HepG2 (cell line): ENCODE measurements around the gene RNF213. TPM values are rescaled to one million over a fixed set of nuclear protein-coding genes. Genes with fewer than 3 reads are reported as not detected.

Source experiments
- ATAC-seq: fragments of 200-7000 bp; cut with Tn5 transposase; 3 replicates; pipeline ENCODE4 v1.9.1; 2020; ENCODE audit warnings: mild to moderate bottlenecking, moderate library complexity
- BruUV-seq: library from RNA; stranded (reverse); fragments of 400-500 nt; replicated peaks from 2 replicates; lab custom pipeline; 2021; lab: Mats Ljungman, UMichigan
- CTCF ChIA-PET: fragments of 300-600 bp; formaldehyde crosslinking; extraction: SDS; loops from one replicate; lab custom pipeline; 2021; ENCODE audit warnings: low total read pairs, inconsistent platforms, low intra/inter-chr PET ratio; lab: Yijun Ruan, JAX
- POLR2A ChIA-PET: fragments of 350-600 bp; sonication (Branson Sonifier 250); formaldehyde crosslinking; loops from one replicate; lab custom pipeline; 2020; ENCODE audit warnings: antibody characterized with exemption, inconsistent platforms; lab: Yijun Ruan, JAX
- DNase-seq: peaks from one replicate; pipeline ENCODE4 v3.0.0-alpha.2; 2015; ENCODE audit warnings: low spot score
- FAIRE-seq: peaks from 3 replicates; lab custom pipeline; 2011; peaks lifted over from hg19 to GRCh38; lab: Jason Lieb, UNC
- H2AFZ ChIP-seq: one replicate; pipeline ENCODE4 v1.6.1; 2011; ENCODE audit warnings: low read length, inconsistent platforms
- H3K27ac ChIP-seq: fragments of 300-600 bp; 3 replicates; pipeline ENCODE4 v1.8.0; 2011; ENCODE audit warnings: mixed run types, mild to moderate bottlenecking, mixed read lengths, low read length, inconsistent platforms; ENCODE audit not compliant: insufficient read depth; ENCODE audit errors: extremely low read length
- H3K27me3 ChIP-seq, 2 experiments: fragments of 200-600 bp in 1 of 2; 2 replicates in 1 of 2; 3 replicates in 1 of 2; pipeline versions ENCODE4 v1.6.0 to v1.8.0; 2011; ENCODE audit warnings: low read length in 2 of 2, mild to moderate bottlenecking in 2 of 2, moderate library complexity in 2 of 2, inconsistent platforms in 1 of 2; ENCODE audit not compliant: insufficient read depth in 2 of 2, control insufficient read depth in 1 of 2
- H3K36me3 ChIP-seq, 2 experiments: fragments of 200-600 bp in 1 of 2; replicated peaks in 1 of 2; 2 replicates in 1 of 2; 3 replicates in 1 of 2; pipeline versions ENCODE4 v1.5.1 to v1.8.0; 2011; ENCODE audit warnings: low read length in 2 of 2, inconsistent platforms in 1 of 2; ENCODE audit not compliant: insufficient read depth in 2 of 2, control insufficient read depth in 1 of 2
- H3K4me1 ChIP-seq: 2 replicates; pipeline ENCODE4 v1.5.1; 2012; ENCODE audit warnings: low read length, inconsistent platforms; ENCODE audit not compliant: insufficient read depth
- H3K4me2 ChIP-seq: 2 replicates; pipeline ENCODE4 v1.6.0; 2011; ENCODE audit warnings: low read depth, low read length, inconsistent platforms
- H3K4me3 ChIP-seq, 3 experiments: fragments of 200-600 bp in 1 of 3; sonication (generic), shearing (Covaris generic) in 1 of 3; replicated peaks in 1 of 3; 2 replicates each; pipeline ENCODE4 v1.5.1; 2011 to 2016; ENCODE audit warnings: low read length in 3 of 3, inconsistent platforms in 2 of 3, low read depth in 2 of 3, mild to moderate bottlenecking in 2 of 3, control low read depth in 1 of 3, mixed read lengths in 1 of 3; ENCODE audit not compliant: insufficient read depth in 1 of 3
- H3K79me2 ChIP-seq: one replicate; pipeline ENCODE4 v1.6.1; 2011; ENCODE audit warnings: low read length, inconsistent platforms; ENCODE audit not compliant: insufficient read depth
- H3K9ac ChIP-seq: 2 replicates; pipeline ENCODE4 v1.6.0; 2011; ENCODE audit warnings: mild to moderate bottlenecking, low read depth, low read length, inconsistent platforms; ENCODE audit not compliant: insufficient read depth
- H3K9me3 ChIP-seq: 2 replicates; pipeline ENCODE4 v1.5.1; 2012; ENCODE audit warnings: mild to moderate bottlenecking, low read length
- H4K20me1 ChIP-seq: 2 replicates; pipeline ENCODE4 v1.6.0; 2011; ENCODE audit warnings: inconsistent platforms, mild to moderate bottlenecking, low read length, moderate library complexity; ENCODE audit not compliant: insufficient read depth
- FOXP1 ChIP-seq, 2 experiments: fragments of 450-650 bp in 1 of 2; IDR thresholded peaks; 2 replicates each; pipeline ENCODE4 v1.6.1; 2017 to 2018; ENCODE audit warnings: antibody characterized with exemption in 1 of 2
- HNRNPL ChIP-seq: fragments of 200-400 bp; formaldehyde crosslinking; IDR thresholded peaks from 2 replicates; pipeline ENCODE4 v1.6.1; 2017; ENCODE audit warnings: mild to moderate bottlenecking, low read depth, low read length
- JUND ChIP-seq: sonication (generic); formaldehyde crosslinking; IDR thresholded peaks from 2 replicates; pipeline ENCODE4 v1.8.0; 2022; ENCODE audit warnings: mild to moderate bottlenecking, missing genetic modification reagents
- MIER3 ChIP-seq: IDR thresholded peaks from 2 replicates; pipeline ENCODE4 v1.6.1; 2016; ENCODE audit warnings: missing compliant biosample characterization, borderline replicate concordance
- ZBTB37 ChIP-seq: sonication (generic); formaldehyde crosslinking; IDR thresholded peaks from 2 replicates; pipeline ENCODE4 v1.4.0; 2020; ENCODE audit warnings: mild to moderate bottlenecking, missing genetic modification reagents
- ZBTB39 ChIP-seq: sonication (generic); formaldehyde crosslinking; IDR thresholded peaks from 2 replicates; pipeline ENCODE4 v1.5.0; 2020; ENCODE audit warnings: missing genetic modification reagents
- ZNF143 ChIP-seq: sonication (generic); formaldehyde crosslinking; IDR thresholded peaks from 2 replicates; pipeline ENCODE4 v1.4.0; 2020; ENCODE audit warnings: missing genetic modification reagents
- ZNF792 ChIP-seq: IDR thresholded peaks from 2 replicates; pipeline ENCODE4 v1.6.1; 2016
- whole genome bisulfite sequencing: methylation state at CpG from one replicate; pipeline ENCODE4 v1.1.6; 2017; ENCODE audit warnings: low lambda C conversion rate; 5-methylcytosine and 5-hydroxymethylcytosine counted together
- in situ Hi-C: cut with HindIII; loops from 2 replicates; pipeline ENCODE4 v1.10.0; 2017; ENCODE audit warnings: low pct_unique_long_range_greater_than_20kb; ENCODE audit not compliant: extremely low pct_ligation_motif_present
- intact Hi-C: fragments of 100-400 bp; cut with micrococcal nuclease; formaldehyde crosslinking; loops from one replicate; pipeline ENCODE4 v1.10.0; 2022; ENCODE audit not compliant: unreplicated experiment
- polyA plus RNA-seq, 8 experiments: library from polyadenylated mRNA; depleted of rRNA in 3 of 8; stranded (reverse) in 7 of 8; unstranded in 1 of 8; fragments of >200 nt; fragmentation: Illumina TruSeq in 4 of 8; extraction: Trizol in 4 of 8; gene quantifications; 2 replicates each; pipeline versions ENCODE4 v1.2.1 to v1.2.3, GENCODE V29; 2011 to 2016; ENCODE audit warnings: low read depth in 4 of 8, missing spikeins in 1 of 8, mixed read lengths in 1 of 8; ENCODE audit not compliant: insufficient read depth in 1 of 8
- total RNA-seq, 5 experiments: library from RNA; depleted of rRNA; stranded (reverse); fragments of >200 nt; fragmentation: Illumina TruSeq; extraction: Trizol; gene quantifications; 2 replicates each; pipeline ENCODE4 v1.2.3, GENCODE V29; 2016; ENCODE audit warnings: low read depth in 1 of 5

Gene RNF213
- total and polyA plus RNA-seq, 2 of the 13 experiments (the other 11 are each of a cell fraction or from before 2014, with no cell fraction given), result 38.6 to 38.7 TPM

GRCh38 chr17:80245566-80246265 lies 14.9 kb upstream of the RNF213 start:
- ATAC-seq, result no peak
- in situ Hi-C loops, result no loop called here
- TF ChIP-seq HNRNPL (0 out of 2 replicates have a peak, but pooled peaks have one; percentile 30), JUND (CRISPR knock-in tag) (no peak), ZBTB39 (CRISPR knock-in tag) (no peak), MIER3 (CRISPR knock-in tag) (no peak), ZNF143 (CRISPR knock-in tag) (no peak), ZNF792 (no peak), FOXP1 (IDR thresholded peaks at IDR 0.05) (no peak), FOXP1 (CRISPR knock-in tag; IDR thresholded peaks at IDR 0.05) (no peak), ZBTB37 (CRISPR knock-in tag) (no peak)
- BruUV-seq, result no TSS peak
- no peak overlapping the region for H3K4me2 ChIP-seq
- no peak for DNase-seq
- WGBS, result 95% methylated on average over 20 of the region's 27 CpGs
- no peaks in the 10 kb centered on the region for H3K27me3 ChIP-seq
- no peak overlapping the region for H3K9ac ChIP-seq
- H3K27ac ChIP-seq, result no peak overlapping the region
- no peak for FAIRE-seq
- no peaks in the 10 kb centered on the region for H3K79me2 ChIP-seq
- CTCF ChIA-PET, result no interaction called here
- no peaks in the 10 kb centered on the region for H4K20me1 ChIP-seq
- POLR2A ChIA-PET, result no interaction called here
- intact Hi-C loops, result no loop called here
- H3K4me3 ChIP-seq, result no peak overlapping the region
- no peaks in the 10 kb centered on the region for H3K9me3 ChIP-seq
- H3K4me1 ChIP-seq, result no peaks in the 10 kb centered on the region
- H2AFZ ChIP-seq, result no peak overlapping the region
- H3K36me3 ChIP-seq, result peaks cover 6 to 20% of the 10 kb centered on the region in 2 experiments; a peak in 4 of 5 replicates
